Panc1 (cell line): ENCODE results near the gene SHLD1.

ENCODE experiments used
- CTCF ChIP-seq: fragments of 450-650 bp; IDR thresholded peaks from 2 replicates; pipeline ENCODE4 v1.5.1; 2017; ENCODE audit warnings: mild to moderate bottlenecking
- POLR2AphosphoS5 ChIP-seq: IDR thresholded peaks from 2 replicates; pipeline ENCODE4 v1.6.1; 2012; ENCODE audit warnings: mild to moderate bottlenecking, low read depth, low read length, moderate library complexity
- REST ChIP-seq, 2 experiments: IDR thresholded peaks; 2 replicates each; pipeline ENCODE4 v1.6.1; 2011 to 2012; ENCODE audit warnings: low read depth in 2 of 2, control low read depth in 1 of 2, low read length in 1 of 2, mild to moderate bottlenecking in 1 of 2, moderate library complexity in 1 of 2; ENCODE audit not compliant: insufficient read depth in 1 of 2
- SIN3A ChIP-seq: IDR thresholded peaks from 2 replicates; pipeline ENCODE4 v1.6.1; 2012; ENCODE audit warnings: low read depth, mild to moderate bottlenecking, low read length, moderate library complexity, borderline replicate concordance; ENCODE audit not compliant: insufficient read depth
- TCF7L2 ChIP-seq: IDR thresholded peaks from 2 replicates; pipeline ENCODE4 v1.6.1; 2011; ENCODE audit warnings: mild to moderate bottlenecking, low read depth, low read length, inconsistent platforms

GRCh38 chr20:5910186-5910585 is 160.0 kb downstream of the SHLD1 start:
- no peak for TF ChIP-seq CTCF
- TF ChIP-seq TCF7L2: no peak
- no peak for TF ChIP-seq POLR2AphosphoS5
- no peak for TF ChIP-seq SIN3A
- no peak for TF ChIP-seq REST (IDR thresholded peaks at IDR 0.05; ENCODE audit: insufficient read depth in 1 of 2, low read depth in 2 of 2, low read length in 1 of 2)
